Raji (cell line): ENCODE results near the gene C1orf35.

Experiments used
- POLR2A ChIP-seq: IDR thresholded peaks from 2 replicates; pipeline ENCODE4 v1.6.1; 2011; ENCODE audit warnings: low read depth, low read length, control low read depth; ENCODE audit not compliant: insufficient read depth

The C1orf35 gene

GRCh38 chr1:228125185-228125584 lies 22.1 kb upstream of the C1orf35 start:
- no peak for TF ChIP-seq POLR2A

- TF ChIP-seq POLR2A, result no peak
Measured at GRCh38 chr1:228123505-228123904, 20.4 kb upstream of the C1orf35 start.

- no peak for TF ChIP-seq POLR2A
Measured at GRCh38 chr1:228122921-228123441, 19.9 kb upstream of the C1orf35 start.

- TF ChIP-seq POLR2A, result no peak
Measured at GRCh38 chr1:228120857-228121489, 17.8 kb upstream of the C1orf35 start.

- no peak for TF ChIP-seq POLR2A
Measured at GRCh38 chr1:228120351-228120750, 17.2 kb upstream of the C1orf35 start.

- no peak for TF ChIP-seq POLR2A
Measured at GRCh38 chr1:228118040-228118439, 14.9 kb upstream of the C1orf35 start.

GRCh38 chr1:228117335-228117734 lies 14.2 kb upstream of the C1orf35 start:
- no peak for TF ChIP-seq POLR2A

GRCh38 chr1:228114827-228115226 lies 11.7 kb upstream of the C1orf35 start:
- no peak for TF ChIP-seq POLR2A

GRCh38 chr1:228112617-228113016 lies 9.5 kb upstream of the C1orf35 start:
- TF ChIP-seq POLR2A, result no peak

GRCh38 chr1:228112167-228112566 lies 9.0 kb upstream of the C1orf35 start:
- no peak for TF ChIP-seq POLR2A

GRCh38 chr1:228110556-228110955 lies 7.4 kb upstream of the C1orf35 start:
- no peak for TF ChIP-seq POLR2A

- TF ChIP-seq POLR2A, result no peak
Measured at GRCh38 chr1:228109962-228110488, 6.9 kb upstream of the C1orf35 start.

GRCh38 chr1:228109073-228109961 lies 6.2 kb upstream of the C1orf35 start, which contains the start of gene MRPL55:
MRPL55 (minus strand) TSS chr1:228109299; CDS start chr1:228108260, 1,039 bp downstream.
- TF ChIP-seq POLR2A, result peak; percentile 99

GRCh38 chr1:228108742-228109072 lies 5.6 kb upstream of the C1orf35 start:
- TF ChIP-seq POLR2A, result no peak

GRCh38 chr1:228108055-228108690 lies 5.0 kb upstream of the C1orf35 start:
- TF ChIP-seq POLR2A, result no peak

GRCh38 chr1:228107636-228108035 lies 4.5 kb upstream of the C1orf35 start:
- TF ChIP-seq POLR2A, result no peak

- no peak for TF ChIP-seq POLR2A
Measured at GRCh38 chr1:228106800-228107054, 3.6 kb upstream of the C1orf35 start.
